RWPE2 (cell line): ENCODE results near the gene RAPGEF2.
"Not testable (repeated sequence)": the region's sequence is repeated elsewhere in the genome, so short reads cannot be mapped to it uniquely, and the experiment has no call there.

ENCODE experiments used
- ATAC-seq: fragments of 200-7000 bp; cut with Tn5 transposase; 3 replicates; pipeline ENCODE4 v1.9.1; 2021; ENCODE audit warnings: low read depth
- DNase-seq: peaks from one replicate; pipeline ENCODE4 v3.0.0-alpha.2; 2020; ENCODE audit warnings: low spot score
- H3K27ac ChIP-seq: fragments of 450-650 bp; 2 replicates; pipeline ENCODE4 v1.5.1; 2017; ENCODE audit warnings: mild to moderate bottlenecking; ENCODE audit not compliant: poor library complexity, severe bottlenecking
- H3K27me3 ChIP-seq: fragments of 250-450 bp; sonication (Bioruptor Pico); 2 replicates; pipeline ENCODE4 v1.5.1; 2021; ENCODE audit warnings: mild to moderate bottlenecking, moderate library complexity; ENCODE audit not compliant: insufficient read depth, poor library complexity, severe bottlenecking
- H3K36me3 ChIP-seq: fragments of 250-450 bp; sonication (Bioruptor Pico); 2 replicates; pipeline ENCODE4 v1.5.1; 2020; ENCODE audit warnings: low read depth, mild to moderate bottlenecking, moderate library complexity
- H3K4me1 ChIP-seq: fragments of 250-450 bp; sonication (Bioruptor Pico); 2 replicates; pipeline ENCODE4 v1.5.1; 2021; ENCODE audit warnings: mild to moderate bottlenecking, moderate library complexity; ENCODE audit not compliant: insufficient read depth, poor library complexity, severe bottlenecking
- H3K4me3 ChIP-seq: fragments of 250-450 bp; sonication (Bioruptor Pico); 2 replicates; pipeline ENCODE4 v1.5.1; 2021; ENCODE audit warnings: mild to moderate bottlenecking, moderate library complexity; ENCODE audit not compliant: severe bottlenecking
- H3K9me3 ChIP-seq: fragments of 250-450 bp; sonication (Bioruptor Pico); 2 replicates; pipeline ENCODE4 v1.5.1; 2021; ENCODE audit warnings: mild to moderate bottlenecking, moderate library complexity; ENCODE audit not compliant: severe bottlenecking
- CTCF ChIP-seq: fragments of 450-650 bp; IDR thresholded peaks from one replicate; pipeline ENCODE4 v1.5.1; 2017; ENCODE audit warnings: mild to moderate bottlenecking, moderate library complexity; ENCODE audit not compliant: poor library complexity, severe bottlenecking

RAPGEF2 gene

GRCh38 chr4:159071969-159072765 is 30.7 kb upstream of the RAPGEF2 start:
- Histone ChIP-seq H3K36me3 (no peaks in the 10 kb centered on the region), H3K9me3 (no peaks in the 10 kb centered on the region), H3K4me1 (peaks cover 33% of the 10 kb centered on the region), H3K27me3 (no peaks in the 10 kb centered on the region), H3K27ac (peak overlapping the region; percentile 83), H3K4me3 (no peak overlapping the region)
- no peak for DNase-seq
- ATAC-seq, result peak; percentile 4; the same call in 1 of the 3 replicates
- TF ChIP-seq CTCF, result no peak

GRCh38 chr4:159075531-159075932 is 27.3 kb upstream of the RAPGEF2 start:
- no peak for ATAC-seq

GRCh38 chr4:159077018-159077417 is 25.9 kb upstream of the RAPGEF2 start:
- not testable (repeated sequence) for H3K36me3 ChIP-seq, H3K4me3 ChIP-seq, DNase-seq, ATAC-seq, H3K27ac ChIP-seq, H3K9me3 ChIP-seq, H3K27me3 ChIP-seq
- H3K4me1 ChIP-seq, result peaks cover 18% of the 10 kb centered on the region

More at GRCh38 chr4:159075531-159075932, 27.3 kb upstream of the RAPGEF2 start:
- Histone ChIP-seq H3K27ac (no peak overlapping the region), H3K4me1 (peaks cover 33% of the 10 kb centered on the region), H3K36me3 (no peaks in the 10 kb centered on the region), H3K4me3 (no peak overlapping the region), H3K9me3 (no peaks in the 10 kb centered on the region), H3K27me3 (no peaks in the 10 kb centered on the region)
- no peak for TF ChIP-seq CTCF
- no peak for DNase-seq

- Histone ChIP-seq H3K27ac (peak overlapping the region; percentile 26), H3K4me1 (peaks cover 10% of the 10 kb centered on the region), H3K36me3 (no peaks in the 10 kb centered on the region), H3K27me3 (no peaks in the 10 kb centered on the region), H3K4me3 (peak overlapping the region; percentile 0), H3K9me3 (no peaks in the 10 kb centered on the region)
- DNase-seq, result no peak
- TF ChIP-seq CTCF, result no peak
- ATAC-seq, result peak; percentile 87
Observed at GRCh38 chr4:159077702-159078495, 25.0 kb upstream of the RAPGEF2 start.

- no peaks in the 10 kb centered on the region for H3K27me3 ChIP-seq
- DNase-seq (no peak), ATAC-seq (no peak)
- H3K9me3 ChIP-seq, result no peaks in the 10 kb centered on the region
- no peak overlapping the region for H3K27ac ChIP-seq
- no peak overlapping the region for H3K4me3 ChIP-seq
- H3K36me3 ChIP-seq, result no peaks in the 10 kb centered on the region
- peaks cover 10% of the 10 kb centered on the region for H3K4me1 ChIP-seq
- TF ChIP-seq CTCF, result no peak
Observed at GRCh38 chr4:159079074-159079473, 23.8 kb upstream of the RAPGEF2 start.
